Cortex of kidney (tissue), 1 donor: Measurements from ENCODE around the gene KITLG.
"Not testable (repeated sequence)": the region's sequence is repeated elsewhere in the genome, so short reads cannot be mapped to it uniquely, and the experiment has no call there.

Experiments used
- DNase-seq: peaks from one replicate; lab custom pipeline; 2025; lab: John Stamatoyannopoulos, UW

The KITLG gene

DNA sequence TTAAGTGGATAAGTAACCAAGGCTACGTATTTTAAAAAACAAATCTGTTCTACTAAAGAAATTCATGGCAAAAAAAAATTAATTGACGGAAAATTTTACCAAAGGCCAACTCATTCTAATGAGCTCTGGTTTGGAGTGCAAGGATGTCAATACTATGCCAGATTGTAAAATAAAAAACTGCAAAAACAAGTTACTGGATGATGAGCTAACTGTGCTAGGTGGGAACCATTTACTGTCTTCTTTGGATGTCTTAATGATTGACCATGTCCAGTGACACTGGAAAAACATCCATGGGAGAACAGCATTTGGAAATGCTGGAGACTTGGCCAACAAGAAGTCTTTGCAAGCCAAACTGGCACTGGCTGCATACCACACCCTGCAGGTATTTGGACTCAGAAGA is 41.6 kb downstream of the KITLG start:
- no peak for DNase-seq

DNA sequence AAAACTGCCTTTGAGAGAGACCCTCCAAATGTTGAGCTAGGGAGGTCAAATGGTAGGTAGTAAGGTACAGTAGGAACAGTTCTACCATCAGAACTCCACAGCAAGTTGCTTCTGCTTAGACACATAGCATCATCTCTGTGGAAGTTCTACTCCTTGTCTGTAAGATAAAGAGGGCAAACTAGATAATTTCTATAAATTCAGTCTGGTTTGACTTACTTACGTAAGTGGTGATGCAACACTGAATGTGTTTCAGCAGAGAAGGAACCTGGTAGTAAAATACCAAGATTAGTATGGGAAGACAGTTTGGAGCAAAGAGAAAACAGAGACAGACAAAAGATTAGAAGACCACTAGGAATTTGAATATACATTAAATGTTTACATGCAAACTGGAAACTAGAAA is 42.0 kb downstream of the KITLG start:
- no peak for DNase-seq

DNA sequence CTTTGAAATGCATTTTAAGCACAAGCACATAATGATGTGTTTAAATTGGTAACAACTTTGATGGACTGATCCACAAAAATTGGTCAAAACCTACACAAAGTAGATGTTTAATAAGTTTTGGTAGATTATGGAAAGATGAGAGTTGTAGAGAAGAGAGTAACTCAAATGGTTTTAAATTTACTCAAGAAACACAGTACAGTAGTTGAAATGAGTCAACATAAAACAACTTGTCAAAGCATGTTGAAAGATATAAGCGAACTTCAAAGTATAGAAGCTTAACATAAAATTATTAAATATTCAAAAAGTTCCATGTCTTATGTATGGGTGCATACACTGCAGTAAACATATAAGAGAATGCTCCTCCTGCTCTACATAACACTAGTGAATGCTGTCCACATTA is 49.4 kb downstream of the KITLG start:
- no peak for DNase-seq

DNA sequence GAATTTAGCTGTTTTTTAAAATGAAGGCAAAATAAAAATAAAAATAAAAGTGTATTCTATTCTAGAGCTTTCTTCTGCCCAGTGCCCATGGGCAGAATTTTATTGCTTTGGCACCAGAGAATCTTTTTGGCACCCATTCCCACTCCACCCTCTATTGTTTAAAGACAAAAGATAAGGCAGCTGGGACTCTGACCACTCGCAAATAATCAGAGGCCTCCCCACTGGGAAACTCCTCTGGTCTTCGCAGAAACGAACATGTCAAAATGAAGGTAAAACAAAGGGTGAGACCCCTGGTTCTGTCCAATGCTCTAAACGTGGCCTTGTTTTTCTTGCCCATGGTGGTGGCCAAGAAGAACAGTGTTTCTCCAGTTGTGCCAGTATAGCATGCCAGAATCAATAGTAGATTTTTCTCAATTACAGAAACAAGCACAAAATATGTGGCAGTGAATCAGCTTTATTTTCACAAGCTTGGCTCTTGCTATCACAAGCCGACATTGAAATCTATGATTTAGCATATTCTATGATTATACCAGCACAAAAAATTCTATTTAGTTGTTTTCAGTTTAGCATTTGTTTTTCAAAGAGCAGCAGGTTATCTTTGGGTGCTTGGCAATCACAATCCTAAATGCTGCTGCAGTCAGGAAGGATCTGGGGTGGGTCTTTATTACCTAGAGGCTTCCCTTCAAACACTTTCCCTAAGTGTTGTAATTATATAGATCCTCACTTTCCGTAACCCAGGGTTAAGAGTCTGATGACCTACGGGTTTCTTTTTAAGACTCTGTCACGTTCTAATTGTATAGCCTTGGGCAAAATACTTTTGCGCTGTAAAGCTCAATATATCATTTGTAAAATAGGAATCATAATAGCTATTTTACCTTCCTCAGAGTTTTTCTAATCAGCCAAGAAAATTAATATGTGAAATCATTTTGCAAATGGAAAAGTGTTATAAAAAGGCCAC is 50.5 kb downstream of the KITLG start:
- no peak for DNase-seq

DNA sequence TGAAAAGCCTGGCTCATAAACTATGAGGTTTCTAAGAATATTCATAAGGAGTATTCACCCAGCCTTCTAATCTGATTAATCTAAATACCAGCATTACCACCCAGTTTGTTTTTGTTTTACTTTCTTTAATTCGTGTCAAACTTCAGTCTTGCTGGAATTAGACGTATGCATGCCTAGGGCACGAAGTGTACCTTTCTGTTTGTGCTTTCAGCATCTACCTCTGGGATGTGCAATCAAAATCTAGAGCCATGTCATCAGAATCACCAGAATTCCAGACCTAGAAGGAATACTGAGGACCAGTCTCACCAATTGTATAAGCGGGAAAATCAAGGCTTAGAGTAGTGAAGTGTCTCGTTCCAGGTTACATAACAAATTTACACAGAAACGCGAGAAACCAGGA is 57.3 kb downstream of the KITLG start:
- no peak for DNase-seq

DNA sequence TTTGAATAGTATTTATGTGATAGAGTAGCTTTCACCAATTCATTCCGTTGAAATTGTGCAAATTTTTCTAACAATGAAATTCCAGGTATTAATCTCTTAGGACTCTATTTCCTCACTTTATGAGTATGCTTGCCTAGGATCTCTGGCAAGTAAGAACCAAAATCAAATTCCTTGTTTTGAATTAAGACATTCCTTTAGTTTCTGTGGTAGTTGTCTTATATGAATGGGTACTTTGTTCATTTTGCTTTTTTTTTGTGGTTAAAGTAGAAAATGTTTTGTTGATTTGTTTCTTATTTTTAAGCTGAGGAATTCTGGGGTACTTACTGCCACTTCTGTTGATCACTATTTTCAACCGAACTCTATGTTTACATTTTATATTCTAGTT is 59.8 kb downstream of the KITLG start:
- no peak for DNase-seq

DNA sequence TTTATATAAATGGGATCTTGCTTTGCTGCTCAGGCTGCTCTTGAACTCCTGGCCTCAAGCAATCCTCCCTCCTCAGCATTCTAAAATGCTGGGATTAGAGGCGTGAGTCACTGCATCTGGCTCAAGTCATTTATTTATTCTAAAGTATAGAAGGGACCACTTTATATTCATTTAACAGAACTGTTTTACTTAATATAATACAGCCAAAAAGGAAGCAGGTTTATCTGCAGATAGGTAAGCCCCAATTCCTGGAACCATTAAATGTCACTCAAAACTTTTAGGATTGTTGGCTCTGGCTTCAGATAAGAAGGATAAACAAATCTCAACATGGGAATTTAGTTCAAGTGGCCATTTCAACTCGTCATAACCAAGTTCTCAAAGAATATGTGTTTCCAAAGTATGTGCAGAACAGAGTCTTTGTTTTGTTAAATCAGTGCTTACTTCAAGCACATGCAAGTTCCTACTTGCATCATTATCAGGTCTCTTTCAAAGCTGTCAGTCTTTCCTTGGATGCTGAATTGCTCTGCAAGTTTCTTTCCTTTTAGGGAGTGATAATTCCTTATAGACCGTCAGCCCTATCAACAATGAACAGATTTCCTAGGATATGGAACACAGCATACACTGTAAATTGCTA is 60.4 kb downstream of the KITLG start:
- no peak for DNase-seq

DNA sequence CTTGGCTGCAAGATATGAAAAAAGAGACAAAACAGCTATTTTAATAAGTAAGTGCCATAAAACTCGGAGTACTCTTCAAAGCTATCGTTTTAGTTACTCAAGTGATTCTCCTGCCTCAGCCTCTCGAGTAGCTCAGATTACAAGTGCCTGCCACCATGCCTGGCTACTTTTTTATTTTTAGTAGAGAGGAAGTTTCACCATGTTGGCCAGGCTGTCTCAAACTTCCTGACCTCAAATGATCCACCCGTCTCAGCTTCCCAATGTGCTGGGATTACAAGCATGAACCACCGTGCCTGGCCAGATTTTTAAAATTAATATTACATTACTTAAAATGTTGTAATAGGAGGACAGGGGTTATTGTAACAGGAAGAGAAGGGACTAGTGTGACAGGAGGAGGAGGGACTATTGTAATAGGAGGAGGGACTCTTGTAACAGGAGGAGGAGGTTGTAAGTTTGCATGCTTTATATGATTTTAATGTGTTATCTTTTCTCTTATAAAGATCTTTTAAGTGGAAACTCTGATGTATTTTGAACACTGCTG is 61.3 kb downstream of the KITLG start:
- DNase-seq = no peak

DNA sequence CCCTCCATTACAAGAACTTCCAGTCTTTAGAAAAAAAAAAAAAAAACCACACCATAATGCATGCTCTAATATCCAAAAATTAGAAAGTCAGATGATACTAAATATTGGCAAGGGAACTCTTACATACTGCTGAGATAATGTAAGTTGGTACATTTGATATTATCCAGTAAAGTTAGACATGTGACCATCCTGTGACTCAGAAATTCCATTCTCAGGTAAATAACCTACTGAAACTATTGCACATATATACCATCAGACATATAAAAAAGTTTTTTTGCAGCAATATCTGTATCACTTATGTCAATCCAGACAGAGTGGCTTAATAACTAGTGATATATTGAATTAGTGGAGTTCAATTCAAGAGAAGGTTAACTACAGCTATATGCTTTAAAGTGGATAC is 63.5 kb downstream of the KITLG start:
- no peak for DNase-seq

DNA sequence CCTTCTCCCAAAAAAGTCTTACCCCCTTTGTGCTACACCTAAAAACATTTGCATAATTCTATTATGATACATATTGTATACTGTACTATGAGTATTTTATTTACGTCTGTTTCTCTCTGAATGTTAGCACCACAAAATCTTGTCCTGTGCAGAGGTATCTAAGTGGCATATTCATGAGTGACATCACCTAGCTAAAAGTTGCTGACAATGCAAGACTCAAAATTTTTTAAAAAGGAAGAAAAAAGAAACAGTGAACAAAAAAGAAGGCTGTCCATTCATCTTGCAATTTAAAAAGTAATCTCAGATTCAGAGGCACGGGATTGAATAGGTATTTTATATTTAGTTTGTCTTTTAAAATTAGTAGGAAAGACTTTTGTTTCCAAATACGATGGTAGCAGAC is 69.4 kb downstream of the KITLG start:
- no peak for DNase-seq

DNA sequence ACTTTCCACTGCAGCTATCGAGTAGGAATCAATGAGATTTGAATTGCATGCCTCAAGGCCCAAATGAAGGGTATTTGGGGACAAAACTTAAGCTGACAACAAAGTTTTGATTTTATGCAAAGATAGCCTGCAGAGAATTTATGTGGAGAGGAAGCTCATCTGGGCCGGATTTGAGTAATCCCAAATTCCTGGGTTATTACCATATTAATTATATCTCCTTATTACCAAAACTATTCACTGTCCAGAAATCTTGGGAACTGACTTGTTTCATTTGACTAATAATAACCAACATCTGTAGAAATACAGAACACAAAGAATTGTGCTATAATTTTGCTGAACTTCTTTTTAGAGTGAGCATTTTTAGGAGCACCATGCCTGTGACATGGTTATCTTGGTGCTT is 70.4 kb downstream of the KITLG start:
- DNase-seq = no peak

DNA sequence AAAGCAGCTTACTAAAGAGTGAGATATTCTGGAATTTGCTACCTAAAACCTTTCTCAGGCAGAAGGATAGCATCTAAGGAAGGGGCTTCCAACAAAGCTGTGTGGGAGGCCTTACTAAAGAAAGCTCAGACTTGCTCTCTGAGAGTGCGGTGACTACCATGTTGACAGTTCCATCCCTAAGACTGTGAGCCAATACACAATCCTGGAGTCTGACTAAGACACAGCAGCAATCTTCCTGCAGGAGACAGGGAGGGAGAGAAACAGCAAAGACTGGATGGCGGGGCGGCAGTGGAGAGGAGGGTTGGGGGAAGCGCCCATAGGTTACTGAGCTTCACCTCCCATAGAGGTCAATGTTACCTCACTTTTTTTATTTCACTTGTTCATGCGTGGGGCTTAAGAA is 70.9 kb downstream of the KITLG start:
- no peak for DNase-seq

DNA sequence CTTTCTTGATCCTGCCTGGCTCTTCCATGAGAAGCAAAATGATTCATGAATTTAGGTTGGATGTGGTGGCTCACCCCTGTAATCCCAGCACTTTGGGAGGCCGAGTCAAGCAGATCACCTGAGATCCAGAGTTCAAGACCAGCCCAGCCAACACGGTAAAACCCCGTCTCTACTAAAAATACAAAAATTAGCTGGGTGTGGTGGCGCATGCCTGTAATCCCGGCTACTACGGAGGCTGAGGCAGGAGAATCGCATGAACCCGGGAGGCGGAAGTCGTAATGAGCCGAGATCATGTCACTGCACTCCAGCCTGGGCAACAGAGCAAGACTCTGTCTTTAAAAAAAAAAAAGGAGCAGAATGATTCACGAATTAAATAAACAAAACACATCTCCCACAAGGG is 72.4 kb downstream of the KITLG start:
- not testable (repeated sequence) for DNase-seq

DNA sequence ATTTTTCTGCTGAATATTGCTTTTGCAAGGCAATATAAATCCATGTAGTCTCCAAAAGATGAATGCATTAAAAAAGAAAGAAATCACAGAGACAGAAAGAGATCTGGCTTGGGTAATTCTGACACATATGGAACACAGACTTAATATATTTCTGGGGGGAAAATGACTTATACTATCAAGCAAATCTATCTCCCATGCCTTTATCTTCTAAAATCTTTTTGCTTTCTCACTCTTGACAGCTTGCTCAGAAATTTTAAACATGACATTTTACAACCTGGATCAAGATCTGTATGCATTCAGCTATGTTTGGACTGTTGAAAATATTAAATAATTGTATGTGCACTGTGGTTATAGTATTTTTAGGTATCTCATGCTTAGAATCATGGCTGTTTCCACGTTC is 73.0 kb downstream of the KITLG start:
- no peak for DNase-seq

DNA sequence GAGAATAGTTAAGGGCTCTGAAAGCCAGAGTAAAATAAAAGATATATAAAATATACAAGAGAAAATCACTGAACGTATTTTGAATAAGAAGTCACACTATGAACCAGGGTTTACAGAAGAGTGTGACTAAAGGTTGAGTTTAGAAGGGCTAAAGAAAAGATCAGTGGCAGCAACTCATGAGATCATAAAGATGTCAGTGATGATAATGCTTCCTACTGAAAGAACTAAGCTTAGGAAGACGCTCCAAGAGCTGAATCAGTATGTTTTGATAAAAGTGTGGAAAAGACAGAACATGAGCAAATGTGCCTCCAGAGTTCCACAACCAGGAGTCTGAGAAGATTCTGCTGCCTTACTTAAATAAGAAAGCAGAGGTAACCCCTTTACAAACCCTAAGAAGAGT is 74.6 kb downstream of the KITLG start:
- no peak for DNase-seq

DNA sequence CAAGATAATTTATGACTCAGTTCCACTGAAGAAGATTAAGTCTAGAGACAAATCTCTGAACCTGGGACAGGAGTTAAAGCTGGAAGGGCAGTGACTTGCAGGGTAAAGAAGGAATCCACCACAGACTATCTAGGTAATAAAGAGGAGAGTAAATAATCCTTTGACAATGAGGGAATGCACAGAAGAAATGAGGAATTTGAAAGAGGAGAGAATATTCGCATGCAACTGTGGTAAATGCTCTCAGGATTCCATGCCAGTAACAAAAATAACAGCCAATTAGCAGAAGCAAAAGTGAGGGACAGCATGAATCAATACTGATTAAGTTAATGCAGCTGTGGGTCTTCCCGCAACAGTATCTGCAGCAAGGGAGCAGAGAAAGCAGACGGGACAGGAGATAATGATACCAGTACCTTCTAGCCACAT is 77.0 kb downstream of the KITLG start:
- DNase-seq = no peak

DNA sequence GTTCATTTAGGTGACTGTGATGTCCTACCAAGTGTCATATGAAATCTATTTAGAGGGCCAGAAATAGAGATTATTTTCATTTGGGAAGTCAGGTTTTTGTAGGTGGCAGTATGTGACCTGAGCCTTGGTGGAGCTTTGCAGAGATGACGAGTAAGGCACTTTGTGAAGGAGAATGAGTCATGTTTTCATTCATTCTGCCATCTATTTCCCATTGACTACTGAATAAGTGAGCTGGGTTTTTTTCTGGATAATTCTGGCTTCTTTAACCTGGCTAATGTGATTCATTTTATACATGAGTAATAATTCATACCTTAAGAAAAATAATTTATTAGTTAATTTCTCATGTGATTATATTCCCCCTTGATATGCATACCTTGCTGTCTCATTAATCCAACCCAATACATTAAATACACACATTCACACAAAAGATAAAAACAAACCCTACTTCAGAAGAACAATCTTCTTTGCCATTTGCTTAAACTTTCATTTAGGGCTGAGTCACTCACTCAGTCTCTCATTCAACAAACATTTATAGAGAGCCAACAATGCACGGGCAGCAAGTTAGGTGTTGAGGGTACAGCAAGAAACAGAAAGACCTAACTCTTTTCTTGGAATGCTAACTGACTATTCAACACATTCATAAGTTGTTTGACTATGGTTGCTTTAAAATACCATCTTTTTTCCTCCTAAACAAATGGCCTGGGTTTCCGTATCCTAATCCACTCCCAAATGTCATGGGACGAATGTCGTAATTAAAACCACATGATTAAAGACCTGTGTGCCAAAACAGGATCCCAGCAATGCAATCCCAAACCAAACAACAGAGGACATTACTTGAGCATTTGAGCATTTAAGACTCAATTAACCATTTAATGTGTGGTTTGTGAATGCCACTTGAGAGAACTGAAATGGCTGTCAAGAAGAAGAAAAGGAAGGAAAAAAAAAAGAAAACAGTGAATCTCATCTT is 78.0 kb downstream of the KITLG start:
- no peak for DNase-seq

DNA sequence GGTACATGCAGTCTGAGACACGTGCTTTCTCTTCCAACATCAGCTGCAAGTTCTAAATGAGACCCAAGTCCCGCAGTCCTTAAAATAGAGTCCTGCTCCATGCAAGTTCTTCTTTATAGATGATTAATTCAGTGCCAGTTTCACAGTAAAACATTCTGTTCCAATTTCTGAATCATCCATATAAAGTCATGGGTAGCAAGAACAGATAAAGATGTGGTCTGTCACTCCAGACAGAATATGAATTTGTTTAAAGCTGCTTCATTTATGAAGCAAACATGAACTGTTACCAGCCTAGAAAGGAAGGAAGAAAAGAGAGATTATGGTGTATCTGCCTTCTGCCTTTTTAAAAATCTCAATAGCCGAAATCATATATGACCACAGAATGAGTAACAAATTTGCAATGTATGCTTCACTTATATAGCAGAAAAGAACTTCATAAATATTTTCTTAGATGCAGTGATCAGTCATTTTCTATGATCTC is 83.3 kb downstream of the KITLG start:
- no peak for DNase-seq

DNA sequence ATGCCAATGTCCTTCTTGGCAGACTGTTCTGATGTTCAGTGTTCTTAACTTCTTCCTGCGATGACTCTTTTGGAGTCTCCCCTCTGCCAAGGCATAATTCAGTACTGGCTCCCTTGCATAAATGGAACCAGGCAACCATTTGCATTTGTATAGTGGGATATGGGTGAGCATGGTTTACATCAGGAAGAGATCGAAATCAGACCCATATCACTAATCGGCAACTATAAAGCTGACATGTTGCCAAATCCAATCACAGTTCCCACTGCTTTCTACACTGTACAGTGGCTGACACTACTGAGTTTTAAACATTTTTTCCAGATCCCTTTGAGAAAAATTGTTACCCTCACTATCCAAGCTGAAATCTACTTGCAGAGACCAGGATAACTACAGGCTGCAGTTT is 83.8 kb downstream of the KITLG start:
- DNase-seq = no peak

DNA sequence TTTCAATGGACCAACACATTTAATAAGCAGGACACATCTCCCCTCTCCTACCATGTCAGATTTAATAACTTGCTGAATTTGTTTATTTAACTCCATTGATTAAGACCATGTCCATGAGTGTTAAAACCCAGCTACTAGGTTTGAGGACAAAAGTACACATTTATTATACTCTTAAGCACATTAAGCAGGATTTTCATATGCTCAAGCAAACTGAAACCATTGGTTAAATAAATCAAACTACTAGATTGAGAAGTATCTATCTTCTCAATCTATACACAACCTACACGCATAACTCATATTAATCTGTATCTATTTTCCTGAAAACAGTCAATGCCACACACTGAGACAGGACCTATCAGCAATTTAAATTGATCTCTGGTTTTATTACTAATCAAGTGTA is 85.2 kb downstream of the KITLG start:
- DNase-seq = no peak

DNA sequence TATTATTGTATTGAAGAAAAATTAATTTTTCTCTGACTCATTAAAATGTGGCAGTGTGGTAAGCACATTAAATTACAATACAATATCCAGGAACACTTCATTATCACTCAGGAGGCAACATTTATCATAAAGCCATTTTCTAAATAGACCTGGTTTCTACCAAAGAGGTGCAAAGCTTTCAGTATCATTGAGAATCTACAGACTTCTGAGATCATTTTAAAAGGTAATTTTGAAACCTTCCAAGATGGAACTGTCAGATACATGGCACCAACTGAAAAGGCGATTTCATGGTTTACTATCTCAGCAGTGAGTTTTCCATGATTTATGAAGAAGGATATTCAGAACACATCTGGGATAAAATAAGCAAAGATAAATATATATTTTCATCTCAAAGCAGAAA is 85.8 kb downstream of the KITLG start:
- no peak for DNase-seq

DNA sequence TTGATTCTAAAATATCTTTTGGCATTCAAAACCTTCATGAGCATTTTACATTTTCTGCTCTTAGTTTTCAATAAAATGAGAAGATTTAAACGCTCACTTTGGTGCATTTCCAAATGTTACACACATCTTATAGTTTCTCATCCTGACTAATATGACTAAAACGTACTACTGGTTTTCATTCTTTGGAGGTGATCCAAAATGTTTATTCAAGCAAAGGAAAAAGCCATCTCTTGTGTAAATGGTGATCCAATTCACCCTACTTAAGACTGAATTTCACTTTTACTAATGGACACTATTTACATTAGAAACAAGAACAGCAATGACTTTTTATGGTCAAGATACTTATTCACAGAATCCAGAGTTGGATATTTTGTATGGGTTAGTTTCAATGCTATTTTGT is 86.6 kb downstream of the KITLG start:
- no peak for DNase-seq
